Activated T-helper 1 cell treated with anti-CD3 and anti-CD28 coated beads, Interleukin-2, amount 50 U/mL, for 16 hours (primary cell): Measurements from ENCODE around the gene AFF3.
"Not testable (repeated sequence)": the region's sequence is repeated elsewhere in the genome, so short reads cannot be mapped to it uniquely, and the experiment has no call there.

Experiments
- DNase-seq, 2 donors: peaks; one replicate each; pipeline ENCODE4 v3.0.0-alpha.2; 2020; ENCODE audit warnings: low read depth in 1 of 2, low spot score in 1 of 2

The AFF3 gene

DNA sequence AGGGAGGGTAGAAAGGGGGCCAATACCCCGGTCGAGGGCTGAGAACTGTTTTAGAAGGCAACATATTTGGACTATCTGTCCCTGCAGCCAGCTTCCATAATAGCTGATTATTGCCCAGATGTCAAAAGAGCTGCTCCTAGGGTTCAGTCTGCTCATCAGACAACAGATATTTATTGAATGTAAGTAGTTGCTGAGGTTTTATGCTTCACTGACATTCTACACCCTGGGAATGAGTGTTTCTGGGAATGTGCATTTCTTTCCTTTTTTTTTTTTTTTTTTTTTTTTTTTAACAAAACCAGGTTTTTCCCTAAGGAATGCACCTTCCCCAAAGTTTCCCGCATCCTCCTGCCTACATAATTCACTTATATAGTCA lies 33.8 kb downstream of the AFF3 start:
- DNase-seq: not testable (repeated sequence)

DNA sequence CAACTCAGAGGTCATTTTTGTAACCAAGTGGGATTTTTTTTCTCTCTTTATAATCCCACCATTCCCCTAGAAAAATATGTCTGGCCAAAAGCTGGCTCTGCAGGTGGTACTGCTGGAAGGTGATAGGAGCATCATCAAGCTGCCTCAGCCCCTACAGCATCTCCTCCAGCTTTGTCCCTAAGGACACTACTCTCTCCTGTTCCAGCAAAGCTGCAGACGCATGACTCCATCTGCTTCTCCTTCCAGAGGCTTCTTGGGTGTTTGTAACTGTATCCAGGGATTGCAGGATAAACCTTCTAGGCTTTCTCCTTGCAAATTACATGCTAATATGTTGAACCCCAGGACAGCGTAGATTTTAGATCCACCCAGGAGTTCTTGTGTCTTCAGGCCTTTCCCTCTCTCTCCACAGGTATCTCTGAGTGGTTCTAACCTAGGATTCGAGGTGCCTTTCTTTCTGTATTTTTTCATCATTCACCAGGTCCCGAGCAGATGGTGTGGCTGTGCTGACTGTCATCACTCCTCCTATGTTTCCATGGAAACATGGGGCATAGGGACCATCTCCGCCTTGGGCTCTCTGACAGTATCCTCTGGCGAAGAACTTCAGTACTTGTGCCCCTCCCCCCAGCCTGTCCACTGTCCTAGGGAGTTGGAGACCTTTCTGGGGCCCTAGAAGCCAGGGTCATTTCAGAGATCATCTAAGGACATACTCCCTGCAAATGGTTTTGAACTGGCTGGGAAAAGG lies 34.3 kb downstream of the AFF3 start:
- no peak for DNase-seq

DNA sequence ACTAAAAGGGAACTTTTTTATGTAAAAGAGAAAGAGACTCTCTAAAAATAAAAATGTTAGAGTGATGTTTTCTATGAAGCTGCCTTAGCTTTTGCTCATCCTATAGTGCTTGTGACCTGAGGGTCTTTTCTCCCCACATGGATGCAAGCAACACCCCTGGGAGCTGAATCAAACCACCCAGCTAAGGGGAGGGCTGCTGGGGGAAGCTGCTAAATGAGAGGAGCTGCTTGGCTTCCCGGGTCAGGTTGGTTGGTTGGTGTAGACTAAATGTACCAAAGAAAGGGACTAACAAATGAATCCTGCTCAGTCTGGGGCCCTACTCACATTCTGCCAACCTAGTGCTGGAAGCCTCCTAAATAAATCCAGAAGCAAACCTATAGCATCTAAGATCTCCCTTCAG lies 35.0 kb downstream of the AFF3 start:
- no peak for DNase-seq

DNA sequence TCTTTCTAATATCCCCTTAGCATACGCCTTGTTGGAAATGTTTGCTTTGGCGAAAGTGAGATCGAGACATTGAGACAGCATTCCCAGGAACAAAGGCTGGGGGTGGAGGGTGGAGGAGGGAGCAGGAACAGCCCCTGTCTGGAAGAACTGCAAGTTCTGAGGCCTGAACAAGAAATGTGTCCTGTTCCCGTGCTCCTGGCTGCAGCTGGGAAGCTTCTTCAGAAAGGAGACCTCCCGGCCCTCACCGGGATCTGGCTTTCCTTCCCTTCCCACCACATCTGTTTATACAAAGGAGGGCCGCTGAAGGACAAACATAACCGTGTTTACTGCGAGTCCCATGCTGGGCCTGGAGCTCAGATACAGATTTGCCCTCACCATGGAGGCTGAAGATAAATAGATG lies 35.9 kb downstream of the AFF3 start:
- no peak for DNase-seq

DNA sequence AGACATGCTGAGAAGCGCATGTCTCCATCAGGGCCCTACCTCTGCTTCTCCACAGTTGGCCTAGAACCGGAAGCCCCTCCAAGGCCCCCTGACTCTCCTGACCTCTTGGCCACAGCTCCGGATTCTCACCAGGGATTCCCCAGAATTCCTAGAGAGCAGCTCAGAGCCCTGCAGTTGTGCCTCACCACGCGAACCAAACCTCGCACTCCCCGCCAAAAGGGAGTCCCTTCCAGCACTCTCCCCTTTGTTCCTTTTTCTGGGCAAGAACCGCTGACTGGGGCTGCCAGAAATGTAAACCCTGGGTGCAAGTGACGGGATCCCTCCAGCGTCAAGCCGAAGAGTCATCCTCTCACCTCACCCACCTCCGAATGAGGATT lies 36.7 kb downstream of the AFF3 start:
- DNase-seq: no peak

DNA sequence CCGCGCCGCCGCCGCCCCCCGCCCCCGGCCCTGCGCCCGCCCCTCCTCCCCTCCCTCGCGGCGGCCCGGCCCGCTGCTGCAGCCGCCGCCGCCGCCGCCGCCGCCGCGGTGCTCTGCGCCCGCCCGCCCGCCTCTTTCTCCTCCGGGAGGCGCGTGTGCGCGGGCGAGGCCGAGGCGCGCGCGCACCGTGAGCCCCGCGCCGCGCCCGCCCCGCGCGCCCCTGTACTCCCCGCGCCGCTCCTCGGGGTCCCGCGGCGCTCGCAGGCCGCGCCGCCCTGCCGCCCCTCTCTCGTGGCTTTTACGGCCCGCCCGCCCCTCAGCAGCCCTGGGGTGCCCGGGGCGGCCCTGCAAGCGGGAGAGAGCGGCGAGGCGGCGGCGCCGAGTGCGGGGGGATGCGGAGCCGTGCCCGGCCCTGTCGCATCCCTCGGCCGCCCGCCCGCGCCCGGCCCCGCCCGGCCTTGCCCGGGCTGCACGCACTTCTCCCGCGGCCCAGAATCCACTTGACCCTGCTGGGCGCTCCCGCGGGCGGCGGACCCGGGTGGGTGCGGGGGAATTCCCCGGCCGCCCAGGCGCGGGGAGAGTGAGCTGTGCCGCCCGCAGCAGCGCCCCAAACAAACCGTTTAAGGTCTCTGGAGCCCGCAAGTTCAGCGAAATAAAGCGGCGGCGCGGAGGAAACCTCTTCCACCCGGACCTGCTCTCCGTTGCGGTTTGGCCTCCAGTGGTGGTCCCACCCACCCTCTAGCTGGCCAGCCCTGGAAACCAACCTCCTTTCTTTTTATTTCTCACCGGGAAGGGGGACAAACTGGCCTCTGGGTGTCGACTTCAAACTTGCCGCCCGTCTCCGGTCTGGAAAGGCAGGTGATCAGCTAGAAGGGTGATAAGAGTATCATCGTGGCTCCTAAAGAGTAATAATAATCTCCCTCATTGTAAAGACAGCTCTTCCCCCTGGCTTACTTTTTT lies 37.4 kb downstream of the AFF3 start:
- DNase-seq: no peak

DNA sequence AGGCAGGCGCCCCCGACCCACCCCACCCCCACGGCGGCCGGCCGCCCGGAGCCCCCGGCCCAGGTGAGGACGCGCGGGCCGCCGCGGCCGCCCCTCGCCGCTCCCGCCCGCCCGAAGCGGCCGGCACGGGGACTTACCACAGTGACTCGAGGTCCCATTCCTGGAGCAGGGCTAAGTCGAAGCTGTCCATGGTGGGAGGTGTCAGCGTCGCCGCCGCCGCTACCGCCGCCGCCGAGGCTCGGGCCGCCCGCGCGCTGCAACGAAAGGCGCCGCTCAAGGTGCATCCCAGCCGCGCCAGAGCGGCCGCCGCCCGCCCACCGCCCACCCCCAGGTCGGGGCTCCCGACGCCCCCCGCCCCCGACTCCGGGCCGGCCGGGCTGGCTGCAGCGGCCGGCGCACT lies 38.1 kb downstream of the AFF3 start:
- DNase-seq: not testable (repeated sequence)

DNA sequence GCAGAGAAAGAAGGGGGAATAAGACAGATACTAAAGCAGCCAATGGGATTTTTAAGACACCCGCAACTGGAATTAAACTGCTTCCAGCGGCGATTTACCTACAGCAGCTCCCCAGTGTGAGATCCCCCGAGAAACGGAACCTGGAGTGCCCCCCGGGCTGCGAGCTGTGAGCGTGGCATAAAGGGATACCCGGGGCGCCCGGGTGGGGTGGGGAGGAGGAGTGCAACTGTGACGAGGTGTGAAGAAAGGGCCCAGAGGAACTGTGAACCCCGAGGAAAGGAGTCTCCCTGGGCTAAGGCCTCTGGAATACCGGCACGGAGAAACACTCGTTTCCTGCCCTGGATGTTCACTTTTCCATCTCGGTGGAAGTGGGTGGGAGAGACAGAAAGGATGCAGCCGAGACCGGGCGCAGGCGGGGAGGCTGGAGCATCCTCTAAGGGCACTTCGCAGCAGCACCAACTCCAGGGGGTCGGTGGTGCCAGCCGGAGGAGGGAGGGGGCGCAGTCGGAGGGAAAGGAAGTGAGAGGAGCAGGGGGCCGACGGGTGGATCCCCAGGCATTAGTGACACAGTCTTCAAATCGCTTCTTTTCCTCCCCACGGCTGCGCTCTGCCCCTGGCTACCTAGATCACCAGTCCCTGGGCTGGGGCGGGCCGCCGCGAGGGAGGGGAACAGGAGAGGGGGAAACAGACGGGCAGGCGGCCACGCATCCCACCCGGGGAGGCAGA lies 38.7 kb downstream of the AFF3 start:
- DNase-seq: not testable (repeated sequence)

DNA sequence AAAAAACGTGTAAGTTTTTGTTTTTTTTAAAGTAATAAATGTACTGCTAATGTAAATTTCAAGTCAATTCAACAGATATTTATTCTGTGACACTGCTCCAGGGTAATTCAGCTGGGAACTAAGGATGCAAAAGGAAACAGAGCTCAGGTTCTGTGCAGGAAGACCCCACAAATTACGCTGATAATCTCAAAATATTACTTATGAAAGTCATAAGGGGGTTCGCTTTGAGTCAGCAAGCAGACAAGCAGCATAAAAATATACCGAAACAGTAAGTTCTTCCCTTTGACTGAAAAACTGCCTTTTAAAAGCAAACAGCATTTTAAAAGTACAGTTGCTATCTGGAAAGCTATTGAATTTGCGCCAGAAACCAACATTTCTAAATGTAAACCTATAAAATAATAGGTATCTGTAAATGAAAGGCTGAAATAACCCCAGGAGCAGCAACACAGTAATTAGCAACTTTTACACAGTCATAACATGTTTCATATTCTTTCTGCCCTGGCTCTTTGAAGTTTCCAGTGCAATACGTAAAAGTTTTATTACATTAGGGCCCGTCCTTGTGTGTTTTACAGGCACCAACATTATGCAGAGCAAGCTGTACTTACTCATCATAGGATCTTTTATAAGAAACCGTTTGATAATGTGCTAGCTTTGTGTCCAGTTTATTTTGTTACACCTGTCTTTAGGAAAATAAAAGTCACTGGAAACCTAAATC lies 39.8 kb downstream of the AFF3 start:
- not testable (repeated sequence) for DNase-seq

DNA sequence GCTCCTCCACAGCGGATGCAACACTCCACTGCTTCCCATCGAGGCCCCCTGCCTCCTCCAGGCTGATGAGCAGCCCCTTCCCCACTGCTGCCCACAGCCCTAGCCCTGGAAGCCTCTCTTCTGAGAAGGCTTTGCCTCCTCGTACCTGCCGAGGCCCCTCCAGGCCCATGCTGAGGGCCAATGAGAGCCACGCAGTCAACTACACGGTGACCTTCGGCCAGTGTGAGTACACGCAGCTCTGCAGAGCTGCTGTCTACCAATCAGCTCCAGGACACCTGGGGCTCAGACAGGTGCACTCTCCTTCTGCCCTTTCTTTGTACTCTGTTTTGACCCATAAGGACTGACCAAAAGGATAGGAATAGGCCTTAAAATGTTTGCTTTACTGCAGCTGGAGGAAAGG lies 43.5 kb downstream of the AFF3 start:
- DNase-seq: not testable (repeated sequence)

DNA sequence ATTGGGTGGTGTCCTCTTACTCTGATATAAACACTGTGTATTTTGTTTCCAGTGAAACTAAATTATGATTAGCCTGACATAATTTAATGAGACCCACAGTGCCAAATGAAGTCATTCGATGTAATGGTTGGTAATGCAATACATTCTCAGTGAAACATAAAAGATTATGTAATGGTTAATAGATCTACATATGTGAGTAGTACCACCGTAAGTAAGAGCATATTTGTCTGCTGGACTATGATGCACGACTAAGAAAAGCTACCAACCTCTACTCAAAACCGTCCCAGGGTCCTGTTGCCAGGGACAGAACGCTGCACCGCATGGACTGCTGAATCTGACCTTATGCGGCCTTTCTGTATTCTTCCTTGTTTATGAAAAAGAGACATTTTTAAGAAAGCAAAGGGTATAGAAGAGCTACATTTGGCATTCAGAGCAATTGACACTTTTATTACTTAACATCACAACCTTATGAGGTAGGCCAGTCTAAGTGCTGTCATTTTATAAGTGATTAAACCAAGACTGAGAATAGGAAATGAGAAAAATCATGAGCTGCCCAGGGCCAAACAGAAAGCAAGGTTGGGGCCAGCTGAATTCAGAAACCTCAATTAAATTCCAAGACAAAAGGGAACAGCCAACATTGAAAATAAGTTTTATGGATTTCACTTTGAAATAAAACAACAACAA lies 44.6 kb downstream of the AFF3 start:
- DNase-seq: not testable (repeated sequence)

DNA sequence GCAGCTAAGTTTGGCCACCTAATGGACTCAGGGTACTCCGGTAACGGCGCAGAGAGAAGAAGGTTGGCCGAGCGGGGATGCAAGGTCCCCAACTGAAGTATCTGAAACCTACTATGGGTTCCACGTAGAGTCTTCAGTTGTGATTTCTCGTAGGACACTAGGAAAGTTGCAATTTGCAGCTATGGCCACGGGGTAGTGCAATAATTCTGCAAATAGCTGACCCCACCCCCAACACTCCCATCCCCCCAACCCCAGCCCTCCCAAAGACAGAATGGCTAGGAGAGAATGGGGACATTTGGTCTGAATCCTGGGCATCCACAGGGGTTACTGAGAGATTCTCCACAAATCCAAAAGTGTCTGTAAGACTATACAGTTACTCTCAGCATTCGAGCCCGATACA lies 46.5 kb downstream of the AFF3 start:
- DNase-seq: not testable (repeated sequence)

DNA sequence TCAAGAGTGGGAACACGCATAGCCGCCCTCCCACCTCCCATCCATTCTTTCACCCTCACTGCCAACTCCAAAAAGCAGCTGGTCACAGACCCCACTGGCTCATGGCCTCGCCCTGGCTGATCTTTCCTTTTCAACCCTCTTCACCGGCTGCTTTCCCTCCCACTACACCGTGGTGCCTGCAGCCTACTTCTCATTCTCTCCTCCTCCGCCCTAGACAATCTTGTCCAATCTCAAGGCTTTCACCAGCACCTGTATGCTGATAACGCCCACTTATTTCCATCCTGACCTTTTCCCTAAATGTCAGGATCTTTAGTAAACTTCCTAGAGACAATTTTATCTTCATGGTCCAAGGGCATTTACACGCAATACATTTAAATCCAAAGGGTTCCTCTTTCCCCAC lies 50.6 kb downstream of the AFF3 start:
- not testable (repeated sequence) for DNase-seq

DNA sequence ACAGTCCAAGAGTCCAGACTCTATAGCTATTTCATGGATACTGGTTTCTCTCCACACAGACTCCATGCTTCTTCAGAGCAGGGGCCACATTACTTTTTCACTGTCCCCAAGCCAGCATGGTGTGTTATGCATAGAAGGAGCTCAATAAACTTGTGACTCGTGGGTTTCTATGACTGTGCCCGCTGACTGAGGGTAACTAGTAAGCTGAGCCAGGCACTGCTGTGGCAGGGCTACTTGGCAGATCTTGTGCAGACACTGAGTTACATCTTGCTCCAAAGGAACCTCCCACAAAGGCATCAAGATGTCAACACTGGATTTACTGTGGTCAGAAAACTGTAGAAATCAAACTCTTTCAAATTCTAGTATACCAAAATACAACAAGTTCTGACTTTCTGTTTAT lies 56.6 kb downstream of the AFF3 start:
- not testable (repeated sequence) for DNase-seq

DNA sequence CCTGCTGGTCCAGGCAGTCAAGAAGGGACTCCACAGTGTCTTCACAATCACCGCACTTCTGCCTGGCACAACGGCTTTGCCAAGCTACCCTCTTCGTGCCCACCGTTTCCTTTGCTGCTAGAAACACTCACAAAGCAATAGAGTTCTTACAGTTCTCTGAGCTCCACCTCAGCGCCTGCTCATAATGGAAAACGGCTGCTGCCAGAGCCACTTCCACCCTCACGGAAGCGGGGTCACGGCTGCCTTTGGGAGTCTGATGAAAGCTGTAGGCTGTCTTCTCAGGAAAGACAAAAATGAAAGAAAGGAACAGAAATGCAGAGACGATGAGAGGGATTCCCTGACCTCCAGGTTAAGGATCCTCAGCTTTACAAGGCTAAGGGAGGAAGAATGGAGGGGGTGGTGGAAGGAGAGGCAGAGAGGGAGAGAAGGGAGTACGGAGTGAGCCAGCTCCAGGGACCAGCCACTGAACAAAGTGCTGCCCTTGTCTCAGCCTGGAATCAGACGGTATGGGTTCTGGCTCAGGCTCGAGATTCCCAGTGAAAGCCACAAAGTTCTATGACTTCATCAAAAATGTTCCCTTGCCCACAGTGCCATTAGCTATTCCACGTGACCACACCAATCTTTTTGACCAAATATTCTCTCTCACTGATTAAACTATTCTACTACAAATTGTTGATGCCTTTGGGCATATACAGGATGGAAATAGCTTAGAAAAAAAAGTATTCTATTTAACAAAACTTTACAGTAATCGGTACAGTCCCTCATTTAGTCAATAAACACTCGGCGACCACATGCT lies 58.8 kb downstream of the AFF3 start:
- not testable (repeated sequence) for DNase-seq

DNA sequence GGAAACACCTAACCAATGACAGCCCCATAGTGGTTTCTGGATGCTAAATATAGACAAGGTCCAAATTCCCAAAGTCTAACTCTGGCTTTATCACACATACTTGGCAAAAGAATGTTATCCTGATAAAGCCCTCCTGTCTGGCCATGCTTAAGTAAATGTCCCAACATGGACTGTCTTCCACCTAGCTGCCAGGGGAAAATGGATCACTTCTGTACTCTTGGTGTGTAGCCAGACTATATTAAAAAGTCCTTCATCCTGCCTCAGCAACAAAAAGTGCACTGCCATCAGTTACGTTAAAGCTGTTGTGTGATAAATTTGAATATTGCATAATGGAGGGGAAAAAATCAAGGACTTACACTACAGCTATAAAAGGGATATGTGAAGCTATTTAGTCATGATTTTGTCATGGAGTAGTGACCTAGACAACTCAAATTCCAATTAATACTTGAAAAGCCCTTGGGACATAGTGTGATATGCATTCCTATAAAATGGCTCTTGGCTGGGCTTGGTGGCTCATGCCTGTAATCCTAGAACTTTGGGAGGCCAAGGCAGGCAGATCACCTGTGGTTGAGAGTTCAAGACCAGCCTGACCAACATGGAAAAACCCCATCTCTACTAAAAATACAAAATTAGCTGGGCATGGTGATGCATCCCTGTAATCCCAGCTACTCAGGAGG lies 60.0 kb downstream of the AFF3 start:
- not testable (repeated sequence) for DNase-seq

DNA sequence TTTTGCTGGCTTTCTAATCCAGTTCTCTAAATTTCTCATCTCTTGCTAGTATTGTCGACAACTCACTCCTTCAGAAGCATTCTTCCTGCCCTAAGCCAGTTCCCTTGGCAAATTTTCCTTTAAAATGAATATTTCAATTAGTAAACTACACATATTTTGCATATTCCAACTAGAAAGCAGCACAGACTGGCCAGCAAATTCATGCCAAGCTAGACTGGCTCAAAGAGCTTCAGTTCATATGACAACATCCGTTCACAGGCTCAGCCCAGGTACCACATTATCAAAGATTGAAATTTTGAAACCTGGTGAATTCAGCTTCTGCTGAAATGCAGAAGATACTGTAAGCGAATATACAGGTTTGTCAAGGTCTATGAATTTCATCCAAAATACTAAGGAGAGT lies 64.5 kb downstream of the AFF3 start:
- no peak for DNase-seq

DNA sequence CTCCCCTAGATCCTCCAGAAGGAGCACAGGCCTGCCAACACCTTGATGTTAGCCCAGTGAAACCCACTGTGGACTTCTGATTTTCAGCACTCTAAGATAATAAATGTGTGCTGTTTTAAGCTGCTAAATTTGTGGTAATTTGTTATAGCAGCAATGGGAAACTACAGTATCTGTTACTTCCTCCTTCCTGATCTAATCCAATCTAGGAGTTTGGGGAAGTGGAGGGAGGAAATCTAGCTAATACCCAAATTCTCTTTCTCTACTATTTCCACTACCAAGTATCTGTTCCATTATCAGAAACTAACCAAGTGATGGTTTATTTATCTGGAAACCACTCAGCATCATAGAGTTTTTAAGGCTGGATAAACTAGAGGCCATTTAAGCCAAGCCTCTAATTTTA lies 64.9 kb downstream of the AFF3 start:
- no peak for DNase-seq

DNA sequence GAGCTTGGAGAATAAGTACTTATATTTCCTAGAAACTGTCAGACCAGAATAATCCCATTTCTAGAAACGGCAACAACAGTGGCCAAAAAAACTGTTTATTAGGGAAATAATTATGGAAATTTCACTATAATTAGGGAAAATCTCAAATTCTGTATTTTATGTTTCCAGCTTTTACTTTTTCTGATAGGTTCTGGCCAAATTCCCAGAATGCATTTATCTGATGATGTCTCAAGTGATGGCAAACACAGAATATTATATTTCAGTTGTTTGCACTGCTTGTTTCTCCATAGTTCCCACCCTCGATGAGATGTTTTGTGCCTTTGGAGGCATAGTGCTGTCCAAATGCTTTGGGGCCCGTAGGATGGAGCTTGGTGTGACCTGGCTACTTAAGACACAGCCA lies 66.9 kb downstream of the AFF3 start:
- DNase-seq: no peak
